Measurements from ENCODE around the gene CASP8AP2.

- TF ChIP-seq CTCF (IDR thresholded peaks at IDR 0.05) (no peak), POLR2AphosphoS5 (IDR thresholded peaks at IDR 0.05; ENCODE audit: insufficient read depth in 1 of 2, low read depth in 1 of 2) (no peak), POLR2A (IDR thresholded peaks at IDR 0.05) (no peak)
Measured at GRCh38 chr6:89805814-89806371, 23.8 kb upstream of the CASP8AP2 start.

Measured in vagina (tissue), 2 donors.